NCI-H510A (cell line): ENCODE measurements around the gene NDUFS6.
"Not testable (repeated sequence)": the region's sequence is repeated elsewhere in the genome, so short reads cannot be mapped to it uniquely, and the experiment has no call there.

Experiments
- DNase-seq: peaks from one replicate; lab custom pipeline; 2025; lab: John Stamatoyannopoulos, UW

NDUFS6 gene

DNA sequence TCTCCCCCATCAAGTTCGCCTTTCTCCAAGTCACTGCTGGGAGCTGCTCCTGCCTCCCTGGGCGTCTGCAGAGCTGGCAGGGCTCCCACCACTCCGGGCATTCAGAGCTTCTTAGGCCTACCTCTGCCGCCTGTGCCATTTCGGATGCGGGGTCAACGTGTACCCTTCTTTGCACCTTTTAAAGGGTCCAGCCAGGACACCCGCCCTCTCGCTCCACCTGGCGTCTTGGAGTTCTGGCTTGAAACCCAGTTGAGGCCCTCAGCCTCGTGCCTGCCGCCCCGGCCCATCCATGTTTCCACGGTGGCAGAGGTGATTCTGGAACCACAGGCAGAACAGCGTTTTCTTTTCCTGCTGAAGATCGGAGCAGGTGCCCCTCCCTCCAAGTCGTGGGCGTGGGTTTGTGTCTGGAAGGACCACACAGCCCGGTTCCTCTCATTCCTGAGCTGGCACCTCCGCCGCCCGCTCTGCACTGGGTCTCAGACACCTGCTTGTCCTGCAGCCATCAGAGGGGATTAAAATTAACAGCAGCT is 32.9 kb downstream of the NDUFS6 start:
- no peak for DNase-seq

GRCh38 chr5:1834721-1835429 is 33.7 kb downstream of the NDUFS6 start:
- DNase-seq: no peak

- no peak for DNase-seq
Observed at GRCh38 chr5:1835431-1835830, 34.2 kb downstream of the NDUFS6 start.

- no peak for DNase-seq
Observed at GRCh38 chr5:1836176-1836890, 35.1 kb downstream of the NDUFS6 start.

- DNase-seq: no peak
Observed at GRCh38 chr5:1836891-1837880, 36.0 kb downstream of the NDUFS6 start.

DNA sequence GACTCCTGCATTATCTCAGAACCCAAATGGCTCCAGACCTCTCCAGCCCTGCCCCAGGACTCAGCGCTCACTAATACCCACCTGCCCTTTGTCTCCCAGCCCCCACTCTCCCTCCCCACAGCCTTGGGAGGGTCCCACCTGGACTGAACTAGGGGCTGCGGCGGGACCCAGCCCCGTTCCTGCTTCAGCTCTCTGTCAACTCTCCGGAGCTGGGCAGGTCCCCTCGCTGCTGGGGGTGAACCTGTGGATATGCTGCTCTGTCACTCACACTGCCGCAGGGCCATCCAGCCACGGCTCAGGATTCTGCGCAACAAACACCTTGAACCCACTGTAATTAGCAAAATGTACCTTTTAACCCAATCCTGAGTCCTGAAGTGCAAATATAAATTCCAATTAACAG is 36.8 kb downstream of the NDUFS6 start:
- no peak for DNase-seq

DNA sequence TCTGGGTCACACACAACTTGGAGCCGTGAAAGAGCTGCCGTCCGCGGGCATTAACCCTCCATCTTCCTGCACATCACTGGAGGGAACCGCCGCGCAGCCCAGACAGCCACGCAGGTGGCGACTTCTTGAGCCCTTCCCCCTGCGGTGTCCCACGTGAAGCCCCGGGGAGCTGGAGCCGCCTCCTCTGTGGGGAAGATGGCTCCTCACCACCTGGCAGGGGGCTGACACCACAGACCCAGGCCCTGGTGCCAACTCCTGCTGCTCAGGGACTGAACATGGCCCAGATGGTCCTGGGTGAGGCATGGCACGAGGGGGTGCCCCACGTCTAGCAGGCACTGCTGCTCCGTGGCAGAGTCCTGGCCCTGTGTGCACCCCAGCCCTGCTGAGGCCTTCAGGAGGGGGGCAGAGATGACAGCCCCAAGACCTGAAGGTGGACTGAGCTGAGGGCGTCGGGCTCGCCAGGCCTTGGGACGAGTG is 38.9 kb downstream of the NDUFS6 start:
- DNase-seq: no peak

DNA sequence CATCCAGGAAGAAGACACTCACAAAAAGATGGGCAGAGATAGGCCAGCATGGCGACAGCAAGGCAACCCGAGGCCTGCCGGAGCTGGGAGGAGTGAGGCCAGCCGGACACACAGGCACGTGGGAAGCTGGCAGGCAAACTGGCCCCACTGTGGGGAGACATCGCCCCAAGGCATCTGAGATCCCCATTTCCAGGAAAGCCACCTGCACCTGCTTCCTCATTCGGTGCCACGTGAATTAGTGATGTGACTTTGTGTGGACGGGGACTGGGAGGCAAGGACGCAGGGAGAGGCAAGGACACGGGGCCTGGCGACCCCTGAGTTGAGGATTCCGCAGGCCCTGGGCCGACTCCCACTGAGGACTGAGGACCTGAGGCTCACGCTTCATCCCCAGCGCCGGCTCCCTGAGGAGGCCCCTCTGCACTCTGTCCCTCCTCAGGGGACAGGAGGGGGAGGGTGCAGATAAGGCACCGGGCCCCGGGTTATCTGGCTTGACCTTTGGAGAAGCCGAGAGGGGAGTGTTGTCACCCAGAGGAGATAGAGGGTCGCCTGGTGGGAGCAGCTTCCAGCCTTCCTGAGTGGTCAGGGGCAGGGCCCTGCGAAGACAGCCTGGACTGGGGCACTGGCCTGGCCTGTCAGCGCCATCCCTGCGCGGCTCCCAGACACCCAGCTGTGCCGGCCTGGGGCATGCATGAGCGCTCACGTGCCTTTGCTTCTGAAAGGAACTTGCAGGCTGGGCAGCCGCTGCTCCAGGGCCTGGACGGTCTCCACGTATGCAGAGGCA is 39.7 kb downstream of the NDUFS6 start:
- no peak for DNase-seq

DNA sequence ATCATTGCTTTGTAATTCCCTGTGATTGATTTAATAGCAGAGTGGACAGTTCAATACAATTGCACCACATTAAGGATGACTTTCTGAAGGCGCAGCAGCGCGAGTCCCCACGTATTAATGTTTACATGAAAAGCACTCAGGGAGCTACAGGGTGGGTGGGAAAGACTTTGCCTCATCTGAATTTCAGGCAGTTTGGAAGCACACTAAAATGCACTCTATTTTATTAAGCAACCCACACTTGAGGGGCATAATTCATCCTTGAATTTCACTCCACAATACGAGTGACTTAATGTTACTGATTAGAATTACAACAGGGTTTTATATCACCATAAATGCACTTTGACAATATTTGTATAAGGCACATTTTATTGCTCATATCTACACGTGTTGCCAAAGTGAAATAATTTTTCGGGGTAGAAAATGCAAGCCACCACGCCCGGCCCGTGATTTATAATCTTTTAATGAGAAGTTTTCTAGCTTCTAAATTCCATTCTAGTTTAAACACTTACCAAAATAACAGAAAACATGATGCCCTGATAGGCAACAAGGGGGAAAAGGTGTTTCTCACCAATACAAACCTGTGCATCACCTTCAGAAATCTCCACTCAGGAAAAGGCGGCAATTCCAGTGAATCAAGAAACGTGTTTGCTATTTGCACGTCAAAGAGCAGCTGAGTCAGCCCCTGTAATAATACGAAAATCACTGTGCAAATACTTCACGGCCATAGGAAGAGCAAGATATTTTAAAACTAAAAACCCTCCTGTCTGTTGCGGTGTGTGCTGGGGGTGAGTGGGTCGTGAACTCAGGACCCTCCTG is 41.0 kb downstream of the NDUFS6 start:
- no peak for DNase-seq

DNA sequence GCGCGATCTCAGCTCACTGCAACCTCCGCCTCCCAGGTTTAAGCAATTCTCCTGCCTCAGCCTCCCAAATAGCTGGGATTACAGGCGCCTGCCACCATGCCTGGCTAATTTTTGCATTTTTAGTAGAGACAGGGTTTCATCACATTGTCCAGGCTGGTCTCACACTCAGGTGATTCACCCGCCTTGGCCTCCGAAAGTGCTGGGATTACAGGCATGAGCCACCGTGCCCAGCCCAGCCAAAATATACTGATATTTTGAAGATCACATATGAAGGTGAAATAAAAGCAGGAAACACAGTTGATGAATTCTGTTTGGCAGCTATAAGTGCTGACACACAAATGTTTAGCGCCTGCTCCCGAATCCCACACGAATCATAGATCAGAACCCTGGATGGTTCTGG is 42.6 kb downstream of the NDUFS6 start:
- not testable (repeated sequence) for DNase-seq

DNA sequence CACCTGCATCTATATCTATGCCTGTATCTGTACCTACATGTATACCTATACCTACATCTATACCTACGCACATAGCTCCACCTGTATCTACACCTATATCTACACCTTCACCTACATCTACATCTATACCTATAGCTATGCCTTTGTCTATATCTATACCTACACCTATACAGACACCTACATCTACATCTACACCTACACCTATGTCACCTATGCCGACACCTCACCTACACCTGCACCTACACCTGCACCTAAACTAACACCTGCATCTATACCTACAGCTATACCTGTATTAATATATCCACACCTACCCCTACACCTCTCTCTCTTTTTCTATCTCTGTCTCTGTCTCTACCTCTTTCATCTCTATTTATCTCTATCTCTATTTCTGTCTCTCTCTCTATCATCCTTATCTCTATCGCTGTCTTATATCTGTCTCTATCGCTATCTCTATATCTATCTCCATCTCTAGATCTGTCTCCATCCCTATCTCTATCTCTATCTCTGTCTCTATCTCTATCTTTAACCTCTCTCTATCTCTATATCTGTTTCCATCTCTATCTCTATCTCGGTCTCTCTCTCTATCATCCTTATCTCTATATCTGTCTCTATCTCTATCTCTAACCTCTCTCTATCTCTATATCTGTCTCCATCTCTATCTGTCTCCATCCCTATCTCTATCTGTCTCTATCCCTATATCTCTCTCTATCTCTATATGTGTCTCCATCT is 43.7 kb downstream of the NDUFS6 start:
- no peak for DNase-seq

DNA sequence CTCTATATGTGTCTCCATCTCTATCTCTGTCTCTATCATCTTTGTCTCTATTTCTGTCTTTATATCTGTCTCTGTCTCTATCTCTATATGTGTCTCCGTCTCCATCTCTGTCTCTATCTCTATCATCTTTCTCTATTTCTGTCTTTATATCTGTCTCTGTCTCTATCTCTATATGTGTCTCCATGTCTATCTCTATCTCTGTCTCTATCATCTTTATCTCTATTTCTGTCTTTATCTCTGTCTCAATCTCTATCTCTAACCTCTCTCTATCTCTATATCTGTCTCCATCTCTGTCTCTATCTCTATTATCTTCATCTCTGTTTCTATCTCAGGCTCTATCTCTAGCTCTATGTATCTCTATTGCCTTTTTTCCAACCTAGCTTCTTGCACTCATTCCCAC is 44.5 kb downstream of the NDUFS6 start:
- no peak for DNase-seq

- DNase-seq: no peak
Observed at GRCh38 chr5:1846583-1846982, 45.4 kb downstream of the NDUFS6 start.

- no peak for DNase-seq
Observed at GRCh38 chr5:1847056-1847455, 45.8 kb downstream of the NDUFS6 start.

GRCh38 chr5:1847611-1848010 is 46.4 kb downstream of the NDUFS6 start:
- DNase-seq: no peak

DNA sequence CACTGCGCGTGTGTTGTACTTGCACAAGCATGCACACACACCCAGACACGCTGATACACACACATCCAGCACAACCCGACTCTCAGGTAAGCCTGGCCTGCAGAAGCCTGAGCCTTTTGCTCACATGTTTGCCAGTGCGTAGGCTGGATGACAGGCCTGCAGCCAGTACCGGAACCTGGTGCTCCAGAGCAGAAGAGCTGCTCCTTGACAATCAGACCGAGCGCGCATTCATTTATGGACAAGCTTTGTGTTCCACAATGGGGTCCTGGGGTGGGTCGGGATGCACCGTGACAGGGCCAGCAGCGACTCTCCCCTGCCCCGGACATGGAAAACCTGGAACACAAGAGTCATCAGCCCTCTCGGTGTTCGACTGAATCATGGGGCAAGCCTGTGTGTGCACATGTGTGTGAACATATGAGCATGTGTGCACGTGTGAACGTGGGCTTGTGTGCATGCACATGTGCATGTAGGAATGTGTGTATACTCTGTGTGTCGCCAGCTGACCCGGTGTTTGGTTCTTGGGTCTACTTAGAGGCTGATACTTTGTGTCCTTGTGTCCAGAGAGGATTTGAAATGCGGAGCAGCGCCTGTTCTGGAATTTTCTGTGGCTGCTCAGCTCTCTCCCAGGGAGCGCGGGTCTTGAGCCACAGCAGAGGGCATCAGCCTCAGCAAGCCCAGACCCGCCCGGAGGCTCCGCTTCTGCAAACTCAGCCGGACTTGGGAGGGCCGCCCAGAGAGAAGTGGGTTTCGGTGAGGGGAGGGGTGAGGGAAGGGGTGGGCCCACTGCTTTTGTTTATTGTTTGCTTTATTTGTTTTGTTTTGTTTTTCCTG is 49.3 kb downstream of the NDUFS6 start:
- no peak for DNase-seq

DNA sequence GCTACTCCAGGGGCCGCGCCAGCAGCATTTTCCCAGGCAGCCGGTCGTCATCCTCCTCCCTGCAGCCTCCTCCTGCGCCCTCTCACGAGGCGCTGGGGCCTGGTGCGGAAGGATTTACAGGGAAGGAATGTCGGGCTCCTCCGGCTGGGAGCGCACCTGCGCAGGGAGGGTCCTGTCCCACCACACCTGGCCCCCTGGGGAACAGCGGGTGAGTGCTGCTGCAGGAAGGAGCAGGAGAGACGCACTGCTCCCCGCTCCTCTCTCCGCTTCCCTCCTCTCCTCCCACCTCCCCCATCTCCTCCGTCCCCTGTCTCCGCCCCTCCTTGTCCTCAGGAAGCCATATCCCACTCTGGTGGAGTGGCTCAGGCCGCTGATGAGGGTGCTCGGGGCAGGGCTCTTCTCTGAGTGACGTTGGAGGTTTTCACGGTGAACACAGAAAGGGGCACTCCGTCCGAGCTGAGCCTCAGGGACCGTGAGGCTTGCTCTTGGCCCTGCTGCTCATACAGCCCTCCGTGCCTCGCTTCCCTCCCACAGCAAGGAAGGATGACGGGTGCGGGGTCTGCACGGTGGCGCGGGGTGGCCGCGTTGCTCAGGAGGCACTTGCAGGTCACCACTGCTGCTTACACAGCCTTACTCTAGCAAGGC is 50.2 kb downstream of the NDUFS6 start:
- DNase-seq: no peak

DNA sequence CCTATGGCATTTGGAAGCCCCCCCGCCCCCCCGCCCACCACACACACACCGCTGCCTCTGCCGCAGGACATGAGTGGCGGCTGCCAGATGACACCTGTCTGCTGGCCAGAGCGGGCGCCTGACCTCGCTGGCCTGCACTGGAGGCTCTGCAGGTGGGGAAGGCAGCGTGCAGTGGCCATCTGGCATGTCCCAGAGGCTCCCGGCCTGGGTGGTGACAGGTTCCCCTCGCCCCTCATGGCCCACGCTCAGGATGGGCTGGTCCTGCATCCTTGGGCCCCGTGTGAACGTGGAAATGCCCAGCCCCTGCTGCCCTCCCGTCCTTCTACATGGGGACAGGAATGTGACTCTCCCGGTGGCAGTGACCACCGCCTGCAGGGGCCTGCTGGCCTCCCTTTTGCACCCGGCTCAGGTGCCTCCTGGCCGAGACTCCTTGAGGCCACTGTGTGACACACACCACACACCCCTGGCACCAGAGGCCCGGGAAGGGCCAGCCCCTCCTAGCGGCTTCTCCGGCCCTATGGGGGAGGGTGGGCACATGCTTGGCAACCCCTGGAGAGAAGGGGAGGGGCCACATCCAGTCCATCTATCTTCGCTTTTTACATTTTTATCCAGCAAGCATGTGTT is 51.2 kb downstream of the NDUFS6 start:
- DNase-seq: no peak
